Neural progenitor cell (in vitro differentiated cells): ENCODE measurements around the gene EHBP1.

Source experiments
- CTCF ChIP-seq: fragments of 200-600 bp; sonication (generic); IDR thresholded peaks from 2 replicates; pipeline ENCODE4 v1.5.1; 2017; ENCODE audit warnings: antibody characterized with exemption, mild to moderate bottlenecking
- EZH2 ChIP-seq: fragments of 200-600 bp; sonication (generic); IDR thresholded peaks from 2 replicates; pipeline ENCODE4 v1.6.1; 2017; ENCODE audit warnings: antibody characterized with exemption, mild to moderate bottlenecking, moderate library complexity
- EZH2phosphoT487 ChIP-seq: fragments of 200-600 bp; sonication (generic); IDR thresholded peaks from 2 replicates; pipeline ENCODE4 v1.6.1; 2017; ENCODE audit warnings: antibody characterized with exemption

- no peak for TF ChIP-seq CTCF
- no peak for TF ChIP-seq EZH2
- TF ChIP-seq EZH2phosphoT487, result no peak
Measured at GRCh38 chr2:62826953-62827675, 121.6 kb downstream of the EHBP1 start.
